Measurements from ENCODE around the gene COL11A1. TPM values are rescaled to one million over a fixed set of nuclear protein-coding genes. Genes with fewer than 3 reads are reported as not detected.

Gene COL11A1
- total RNA-seq, 4 donors from 2014 or later: 1.1 to 1.9 (median 1.5) TPM; not detected in 1

- TF ChIP-seq CTCF (IDR thresholded peaks at IDR 0.05; ENCODE audit: low read depth): no peak
Measured at GRCh38 chr1:103024051-103024450, 84.3 kb downstream of the COL11A1 start.

- TF ChIP-seq CTCF (IDR thresholded peaks at IDR 0.05; ENCODE audit: low read depth): no peak
Measured at GRCh38 chr1:103002005-103002404, 106.3 kb downstream of the COL11A1 start.

- no peak for TF ChIP-seq CTCF (IDR thresholded peaks at IDR 0.05; ENCODE audit: low read depth)
Measured at GRCh38 chr1:102978874-102979273, 129.4 kb downstream of the COL11A1 start.

- no peak for TF ChIP-seq CTCF (IDR thresholded peaks at IDR 0.05; ENCODE audit: low read depth)
Measured at GRCh38 chr1:102977292-102977691, 131.0 kb downstream of the COL11A1 start.

- TF ChIP-seq CTCF (IDR thresholded peaks at IDR 0.05; ENCODE audit: low read depth): no peak
Measured at GRCh38 chr1:102970496-102971078, 137.7 kb downstream of the COL11A1 start.

GRCh38 chr1:102967786-102968185 is 140.5 kb downstream of the COL11A1 start:
- no peak for TF ChIP-seq CTCF (IDR thresholded peaks at IDR 0.05; ENCODE audit: low read depth)

GRCh38 chr1:102961549-102961948 is 146.8 kb downstream of the COL11A1 start:
- no peak for TF ChIP-seq CTCF (IDR thresholded peaks at IDR 0.05; ENCODE audit: low read depth)
